RWPE1 (cell line): ENCODE measurements around the gene USP2.

Experiments
- CTCF ChIA-PET: fragments of 350-600 bp; sonication (Branson Sonifier 250); formaldehyde crosslinking; extraction: SDS; loops from one replicate; lab custom pipeline; 2021; lab: Yijun Ruan, JAX
- POLR2A ChIA-PET: fragments of 400-600 bp; formaldehyde crosslinking; extraction: SDS; loops from one replicate; lab custom pipeline; 2020; ENCODE audit warnings: antibody characterized with exemption; ENCODE audit not compliant: low non-redundant PET; lab: Yijun Ruan, JAX
- DNase-seq: peaks from one replicate; pipeline ENCODE4 v3.0.0; 2012; ENCODE audit warnings: low spot score
- H3K27ac ChIP-seq: fragments of 450-650 bp; 2 replicates; pipeline ENCODE4 v1.5.1; 2017
- CTCF ChIP-seq: fragments of 450-650 bp; conservative IDR thresholded peaks from 2 replicates; pipeline ENCODE4 v1.5.1; 2017; ENCODE audit warnings: low read depth, mild to moderate bottlenecking

Gene USP2

GRCh38 chr11:119319136-119319699 lies 62.3 kb downstream of the USP2 start:
- POLR2A ChIA-PET = no interaction called here
- peak overlapping the region; percentile 91 for H3K27ac ChIP-seq
- TF ChIP-seq CTCF = no peak
- no peak for DNase-seq
- CTCF ChIA-PET = interaction anchor here (0.5 to 1.1 kb wide), 4 partner anchors 25 to 281 kb away, joined by 3 to 7 read pairs (median 4); no protein-coding TSS in a partner anchor

GRCh38 chr11:119318240-119319135 lies 63.0 kb downstream of the USP2 start:
- DNase-seq = peak; percentile 78
- ChIA-PET CTCF (interaction anchor here (0.5 to 2.0 kb wide), 4 partner anchors 20 to 1511 kb away, joined by 3 to 5 read pairs (median 4); no protein-coding TSS in a partner anchor), POLR2A (interaction anchor here (0.6 kb wide), 2 partner anchors 10 to 233 kb away, joined by 6 to 9 read pairs; no protein-coding TSS in a partner anchor)
- H3K27ac ChIP-seq = peak overlapping the region; percentile 91
- TF ChIP-seq CTCF = no peak

GRCh38 chr11:119317592-119318239 lies 63.8 kb downstream of the USP2 start:
- no peak for TF ChIP-seq CTCF
- POLR2A ChIA-PET = interaction anchor here (0.6 kb wide), 3 partner anchors 11 to 232 kb away, joined by 3 to 9 read pairs (median 6); no protein-coding TSS in a partner anchor
- CTCF ChIA-PET = interaction anchor here (0.6 to 2.0 kb wide), 5 partner anchors 20 to 1510 kb away, joined by 3 to 5 read pairs (median 4); no protein-coding TSS in a partner anchor
- no peak for DNase-seq
- H3K27ac ChIP-seq = peak overlapping the region; percentile 91

- peak within 1 kb of the TSS; percentile 91 for H3K27ac ChIP-seq
- ChIA-PET POLR2A (interaction anchor here (0.6 kb wide), 1 partner anchor 128 kb away, joined by 3 read pairs; no protein-coding TSS in a partner anchor), CTCF (interaction anchor here (0.6 to 2.0 kb wide), 6 partner anchors 21 to 280 kb away, joined by 3 to 5 read pairs (median 4); no protein-coding TSS in a partner anchor)
- TF ChIP-seq CTCF = no peak
- DNase-seq = no peak
Observed at GRCh38 chr11:119316729-119317591, 64.5 kb downstream of the USP2 start, which contains the start of gene MCAM. Gene MCAM (minus strand): TSS chr11:119317130. CDS start chr11:119317101, 29 bp downstream.

- CTCF ChIA-PET = interaction anchor here (0.7 to 2.0 kb wide), 5 partner anchors 22 to 158 kb away, joined by 3 to 5 read pairs (median 3); no protein-coding TSS in a partner anchor
- no peak for DNase-seq
- H3K27ac ChIP-seq = peak overlapping the region; percentile 91
Observed at GRCh38 chr11:119316016-119316728, 65.3 kb downstream of the USP2 start.

More at GRCh38 chr11:119316016-119316728, 65.3 kb downstream of the USP2 start:
- no peak for TF ChIP-seq CTCF
- POLR2A ChIA-PET = no interaction called here
